HG02678 (cell line): ENCODE results near the gene SLC12A6.

ENCODE experiments used
- ATAC-seq: cut with Tn5 transposase; IDR thresholded peaks from one replicate; pipeline ENCODE4 v1.9.1; 2021; ENCODE audit warnings: mild to moderate bottlenecking, moderate library complexity; ENCODE audit not compliant: unreplicated experiment

The SLC12A6 gene

GRCh38 chr15:34266751-34267150 lies 70.8 kb downstream of the SLC12A6 start:
- ATAC-seq: no peak

DNA sequence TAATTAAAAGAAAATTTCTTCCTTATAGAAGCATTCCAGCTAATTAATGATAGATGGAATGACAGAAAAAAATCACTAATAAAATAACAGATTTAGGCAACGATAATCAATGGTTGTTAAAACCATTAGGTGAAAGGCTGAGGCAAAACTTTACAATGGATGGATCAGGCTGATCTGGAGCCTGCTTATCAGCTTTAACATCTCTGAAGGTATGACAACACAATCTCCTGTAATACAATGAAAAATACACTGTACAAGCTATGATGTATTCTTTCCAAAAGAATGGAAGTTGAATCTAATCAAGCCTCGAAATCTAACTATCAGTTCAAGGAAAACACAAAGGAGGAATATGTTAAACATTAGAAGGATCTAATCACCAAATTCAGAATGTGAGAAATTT lies 73.5 kb downstream of the SLC12A6 start:
- ATAC-seq: no peak

GRCh38 chr15:34262362-34262761 lies 75.2 kb downstream of the SLC12A6 start:
- ATAC-seq: no peak

- no peak for ATAC-seq
These were observed 78.0 kb downstream of the SLC12A6 start for GRCh38 chr15:34259566-34259965.

- ATAC-seq: no peak
These were observed 79.4 kb downstream of the SLC12A6 start for GRCh38 chr15:34258151-34258550.

- ATAC-seq: no peak
These were observed 85.0 kb downstream of the SLC12A6 start for GRCh38 chr15:34252545-34252944.

GRCh38 chr15:34248190-34248589 lies 89.4 kb downstream of the SLC12A6 start:
- no peak for ATAC-seq

- ATAC-seq: no peak
These were observed 91.2 kb downstream of the SLC12A6 start for GRCh38 chr15:34246276-34246976.

DNA sequence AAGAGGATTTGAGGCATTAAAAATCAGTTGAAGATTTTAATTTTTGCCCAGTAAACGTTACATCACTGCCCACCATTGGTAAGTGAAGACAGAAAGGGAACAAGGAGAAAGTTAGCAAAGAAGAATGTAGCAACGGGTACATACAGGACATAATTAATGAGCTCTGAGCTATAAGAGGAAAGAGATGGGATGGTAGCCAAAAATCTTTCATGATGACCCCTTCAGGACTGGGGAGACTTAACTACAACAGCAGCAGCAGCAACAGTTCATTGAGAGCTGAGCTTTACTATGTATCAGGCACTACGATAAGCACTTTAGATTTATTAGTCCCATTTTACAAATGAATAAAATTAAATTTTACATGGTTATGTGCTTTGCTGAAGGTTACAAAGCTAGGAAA lies 94.4 kb downstream of the SLC12A6 start:
- no peak for ATAC-seq

GRCh38 chr15:34242331-34242710 lies 95.3 kb downstream of the SLC12A6 start:
- ATAC-seq: no peak

DNA sequence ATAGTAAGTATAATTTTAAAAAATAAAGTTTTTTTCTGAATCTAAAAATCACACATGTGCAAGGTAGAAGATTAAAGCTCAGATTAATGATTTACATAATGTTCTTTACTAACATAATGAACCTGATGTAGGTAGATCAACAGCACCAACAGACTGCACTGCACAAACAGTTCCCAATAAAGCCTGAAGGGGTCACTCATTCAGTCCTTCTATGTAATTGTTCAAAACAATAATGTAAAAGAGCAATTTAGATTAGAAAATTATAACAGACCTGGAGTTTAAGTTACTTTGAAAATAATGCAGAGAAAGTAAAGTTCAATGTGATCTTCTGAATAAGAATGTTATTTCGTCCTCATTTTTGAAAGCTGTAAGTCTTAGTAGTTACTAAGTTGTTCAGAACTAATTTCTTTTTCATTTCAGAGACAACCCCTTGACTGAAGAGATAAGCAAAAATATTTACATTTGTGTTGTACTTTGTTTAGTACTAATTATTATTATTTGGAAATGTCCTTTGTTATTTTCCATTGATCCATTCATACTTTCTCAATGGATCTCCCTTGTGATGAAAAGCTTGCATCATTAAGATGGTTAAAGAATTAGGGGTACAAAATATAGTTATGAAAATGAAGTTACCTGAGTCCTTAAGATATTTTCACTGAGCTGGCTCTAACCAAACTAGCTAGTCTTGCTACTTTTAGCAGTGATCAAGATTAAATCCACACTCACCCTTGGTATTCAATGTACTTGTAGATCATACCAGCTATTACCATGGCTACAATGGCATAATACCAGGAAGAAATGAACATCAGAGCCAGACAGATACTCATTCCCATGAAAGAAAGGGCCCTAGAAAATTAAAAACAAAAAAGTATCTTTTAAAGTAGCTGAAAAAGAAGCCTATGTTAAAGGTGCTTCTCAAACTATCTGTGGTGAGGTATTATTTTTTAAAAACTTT lies 95.9 kb downstream of the SLC12A6 start:
- no peak for ATAC-seq

DNA sequence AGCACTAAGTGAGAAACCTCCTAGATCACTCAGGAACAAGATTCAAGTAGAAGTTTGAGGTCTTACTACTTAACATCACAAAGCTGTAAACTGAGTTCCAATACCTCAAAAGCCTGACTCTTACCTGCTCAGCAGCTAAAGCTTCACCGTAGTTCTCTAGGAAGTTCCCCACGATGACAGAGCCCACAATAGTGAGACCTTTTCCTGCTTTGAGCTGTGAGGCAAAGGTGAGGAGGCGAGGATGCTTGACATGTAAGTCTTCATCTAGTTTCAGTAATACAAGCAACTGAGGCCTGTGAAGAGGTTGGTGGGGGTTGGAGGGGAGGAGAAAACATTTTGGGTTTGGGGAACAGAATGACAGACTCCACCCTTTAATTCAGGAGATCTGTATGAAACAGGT lies 97.0 kb downstream of the SLC12A6 start:
- no peak for ATAC-seq

DNA sequence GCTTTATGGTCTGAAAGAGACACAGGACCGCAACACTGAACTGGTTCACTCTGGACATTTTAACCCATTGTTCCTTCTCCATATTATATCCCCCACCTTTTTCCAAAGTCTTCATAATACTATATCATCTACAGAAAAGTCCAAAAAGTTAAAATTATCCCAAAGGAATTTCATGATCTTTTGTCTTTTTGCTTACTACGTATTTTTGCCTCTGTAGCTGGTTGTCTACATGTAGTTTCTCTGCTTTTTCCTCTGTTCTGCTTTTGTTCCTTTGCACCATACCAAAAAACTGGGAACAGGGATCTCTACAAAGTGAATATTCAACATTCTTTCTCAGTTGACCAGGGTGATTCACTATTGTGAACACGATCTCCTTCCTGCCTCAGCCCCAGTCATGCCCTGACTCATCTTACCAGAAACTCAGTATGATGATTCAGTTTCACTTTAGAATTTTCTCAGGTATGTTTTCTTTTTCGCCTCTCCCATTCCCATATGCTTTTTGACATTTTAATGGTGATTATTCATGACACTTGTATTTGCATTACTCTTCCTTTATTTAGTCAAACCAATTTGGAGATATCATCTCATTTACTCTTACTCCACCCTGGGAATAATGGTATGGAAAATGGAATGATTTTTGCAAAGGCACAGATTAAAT lies 98.3 kb downstream of the SLC12A6 start:
- no peak for ATAC-seq

GRCh38 chr15:34233614-34234013 lies 104.0 kb downstream of the SLC12A6 start:
- ATAC-seq: no peak

DNA sequence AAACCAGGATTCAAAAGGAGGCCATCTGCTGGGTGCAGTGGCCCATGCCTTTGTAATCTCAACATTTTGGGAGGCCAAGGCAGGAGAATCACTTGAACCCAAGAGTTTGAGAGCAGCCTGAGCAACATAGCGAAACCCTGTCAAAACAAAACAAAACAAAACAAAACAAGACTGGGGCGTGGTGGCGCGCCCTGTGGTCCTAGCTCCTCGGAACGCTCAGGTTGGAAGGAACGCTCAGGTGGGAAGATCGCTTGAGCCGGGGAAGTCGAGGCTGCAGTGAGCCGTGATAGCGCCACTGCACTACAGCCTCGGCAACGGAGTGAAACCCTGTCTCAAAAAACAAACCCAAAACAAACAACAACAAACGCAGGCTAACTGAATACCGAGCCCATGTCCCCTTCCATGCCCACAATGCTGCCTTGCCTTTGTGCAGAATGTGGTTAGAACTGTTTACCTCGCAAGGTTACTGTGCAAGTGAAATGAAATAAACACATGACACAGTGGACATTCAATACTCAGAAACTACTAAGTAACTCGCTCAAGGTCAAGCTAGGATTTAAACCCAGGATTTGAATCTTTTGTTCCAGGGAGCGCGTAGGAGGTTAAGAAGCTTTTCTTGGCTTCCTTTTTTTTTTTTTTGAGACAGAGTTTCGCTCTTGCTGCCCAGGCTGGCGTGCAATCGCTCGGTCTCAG lies 113.5 kb downstream of the SLC12A6 start:
- ATAC-seq: no peak

GRCh38 chr15:34217587-34218225 lies 119.9 kb downstream of the SLC12A6 start:
- ATAC-seq: no peak

DNA sequence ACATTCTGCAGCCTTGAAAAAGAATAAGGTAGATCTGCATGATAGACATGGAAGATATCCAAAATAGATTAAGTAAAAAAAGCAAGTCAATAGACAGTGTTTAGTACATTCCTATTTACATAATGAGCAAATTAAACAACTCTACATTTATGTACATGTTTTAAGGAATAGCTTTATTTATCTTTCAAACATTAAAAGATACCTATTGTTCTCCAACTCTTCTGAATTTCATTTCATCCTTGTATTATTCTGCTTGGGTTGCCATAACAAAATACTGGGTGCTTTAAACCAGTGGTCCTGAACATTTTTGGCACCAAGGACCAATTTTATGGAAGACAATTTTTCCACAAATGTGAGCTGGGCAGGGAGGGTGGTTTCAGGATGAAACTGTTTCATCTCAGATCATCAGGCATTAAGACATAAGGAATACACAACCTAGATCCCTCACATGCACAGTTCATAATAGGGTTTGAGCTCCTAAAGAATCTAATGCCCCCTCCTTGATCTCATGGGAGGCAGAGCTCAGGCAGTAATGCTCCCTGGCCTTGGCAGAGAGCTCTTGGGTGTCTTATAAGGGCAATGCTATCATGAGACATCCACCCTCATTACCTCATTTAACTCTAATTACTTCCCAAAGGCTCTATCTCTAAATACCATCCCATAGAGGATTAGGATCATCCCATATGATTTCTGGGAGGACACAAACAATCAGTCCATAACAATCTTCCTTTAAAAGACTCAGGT lies 120.9 kb downstream of the SLC12A6 start:
- no peak for ATAC-seq

DNA sequence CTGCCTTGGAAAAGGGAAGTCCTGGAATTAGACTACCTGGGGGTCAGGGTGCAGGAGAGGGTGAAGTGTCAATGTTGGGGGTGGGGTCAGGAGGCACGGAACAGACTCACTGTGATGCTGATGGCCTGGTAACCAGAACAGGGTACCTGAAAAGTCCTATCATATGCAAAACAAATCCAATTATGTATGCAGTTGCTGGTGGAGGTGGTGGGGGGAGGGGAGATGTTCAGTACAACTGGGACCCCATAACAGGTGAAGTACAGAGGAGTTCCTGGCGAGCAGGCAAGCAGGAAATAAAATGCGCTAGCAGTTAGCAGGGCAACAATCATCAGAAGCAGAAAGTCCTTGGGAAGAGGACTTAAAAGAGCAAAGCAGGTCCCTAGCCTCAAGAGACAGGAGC lies 123.4 kb downstream of the SLC12A6 start:
- ATAC-seq: no peak

GRCh38 chr15:34213690-34214089 lies 123.9 kb downstream of the SLC12A6 start:
- ATAC-seq: no peak
